GM18520 (cell line): ENCODE measurements around the gene DNAAF8.

Experiments used
- ATAC-seq: cut with Tn5 transposase; IDR thresholded peaks from one replicate; pipeline ENCODE4 v1.9.1; 2021; ENCODE audit not compliant: unreplicated experiment

Gene DNAAF8

GRCh38 chr16:4750896-4751295 is 16.6 kb downstream of the DNAAF8 start:
- no peak for ATAC-seq

GRCh38 chr16:4752351-4753100 is 18.2 kb downstream of the DNAAF8 start:
- no peak for ATAC-seq

- no peak for ATAC-seq
These were observed 18.9 kb downstream of the DNAAF8 start for GRCh38 chr16:4753227-4753626.

- no peak for ATAC-seq
These were observed 20.5 kb downstream of the DNAAF8 start for GRCh38 chr16:4754865-4755264.

GRCh38 chr16:4755687-4756086 is 21.4 kb downstream of the DNAAF8 start:
- ATAC-seq, result no peak

- no peak for ATAC-seq
These were observed 26.0 kb downstream of the DNAAF8 start for GRCh38 chr16:4760221-4760910.

GRCh38 chr16:4762205-4762604 is 27.9 kb downstream of the DNAAF8 start:
- no peak for ATAC-seq

GRCh38 chr16:4763791-4764190 is 29.5 kb downstream of the DNAAF8 start:
- no peak for ATAC-seq

GRCh38 chr16:4765511-4766474 is 31.5 kb downstream of the DNAAF8 start:
- ATAC-seq, result no peak

GRCh38 chr16:4766875-4767628 is 32.7 kb downstream of the DNAAF8 start, which contains the start of gene ZNF500:
Gene ZNF500 (minus strand): TSS chr16:4767162. CDS start chr16:4765978, 1,184 bp downstream.
- peak; percentile 84 for ATAC-seq

- ATAC-seq, result peak; percentile 2
These were observed 33.7 kb downstream of the DNAAF8 start for GRCh38 chr16:4767872-4768548.

- ATAC-seq, result peak; percentile 32
These were observed 34.4 kb downstream of the DNAAF8 start for GRCh38 chr16:4768549-4769305.

GRCh38 chr16:4769306-4769638 is 34.9 kb downstream of the DNAAF8 start:
- no peak for ATAC-seq

GRCh38 chr16:4771646-4772045 is 37.3 kb downstream of the DNAAF8 start:
- no peak for ATAC-seq

- no peak for ATAC-seq
These were observed 38.0 kb downstream of the DNAAF8 start for GRCh38 chr16:4772351-4772750.

GRCh38 chr16:4775005-4775404 is 40.7 kb downstream of the DNAAF8 start:
- no peak for ATAC-seq

GRCh38 chr16:4776141-4776705 is 41.9 kb downstream of the DNAAF8 start:
- ATAC-seq, result no peak

GRCh38 chr16:4777339-4778049 is 43.2 kb downstream of the DNAAF8 start:
- no peak for ATAC-seq

- ATAC-seq, result no peak
These were observed 43.7 kb downstream of the DNAAF8 start for GRCh38 chr16:4778050-4778392.
